Activated CD4-positive, alpha-beta T cell treated with anti-CD3 and anti-CD28 coated beads, Interleukin-2, amount 50 U/mL, for 48 hours (primary cell): ENCODE measurements around the gene ATP6V1A.
A peak's percentile ranks its signal among the peaks of the same experiment; 100 is the strongest.

ENCODE experiments used
- DNase-seq, 2 experiments: peaks; one replicate each; pipeline ENCODE4 v3.0.0-alpha.2; 2020

Gene ATP6V1A

DNA sequence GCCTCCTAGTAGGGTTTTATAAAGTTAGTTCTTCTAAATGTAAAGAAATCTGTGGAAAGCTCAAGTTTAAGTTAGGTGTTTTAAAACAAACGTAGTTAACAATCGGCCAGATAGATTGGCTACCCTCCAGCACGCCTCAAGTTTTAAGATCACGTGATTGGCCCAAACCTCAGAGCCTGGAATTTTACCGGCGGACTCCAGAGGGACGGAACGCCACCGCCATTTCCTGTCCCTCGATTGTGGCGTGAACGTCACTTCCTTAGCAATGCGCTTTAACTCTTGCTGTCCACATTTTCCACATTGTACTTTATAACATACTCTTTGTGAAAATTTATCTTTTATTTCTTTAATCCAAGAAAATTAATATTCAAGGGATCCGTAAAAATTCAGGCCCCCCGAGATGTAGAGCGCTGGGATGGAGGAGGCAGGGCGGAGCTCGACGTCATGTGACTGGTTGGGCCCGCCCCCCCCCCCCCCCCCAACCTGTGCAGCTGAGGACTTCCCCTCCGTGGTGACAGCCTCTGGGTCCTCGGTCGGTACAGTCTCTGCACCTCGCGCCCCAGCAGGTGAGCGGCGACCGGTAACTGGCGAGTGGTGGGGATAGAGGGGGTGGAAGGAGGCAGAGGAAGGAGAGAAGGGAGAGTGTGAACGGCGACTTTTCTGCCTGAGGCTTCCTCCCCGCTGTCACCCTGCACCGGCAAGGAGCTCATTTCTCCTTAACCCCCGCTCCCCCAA, at the start of gene ATP6V1A:
Gene ATP6V1A, plus strand, starts transcription at position 488 of the 735 bp plus-strand sequence. CDS start 31,719 bp downstream, outside the sequence.
- peak; percentile 83 to 88 for DNase-seq

DNA sequence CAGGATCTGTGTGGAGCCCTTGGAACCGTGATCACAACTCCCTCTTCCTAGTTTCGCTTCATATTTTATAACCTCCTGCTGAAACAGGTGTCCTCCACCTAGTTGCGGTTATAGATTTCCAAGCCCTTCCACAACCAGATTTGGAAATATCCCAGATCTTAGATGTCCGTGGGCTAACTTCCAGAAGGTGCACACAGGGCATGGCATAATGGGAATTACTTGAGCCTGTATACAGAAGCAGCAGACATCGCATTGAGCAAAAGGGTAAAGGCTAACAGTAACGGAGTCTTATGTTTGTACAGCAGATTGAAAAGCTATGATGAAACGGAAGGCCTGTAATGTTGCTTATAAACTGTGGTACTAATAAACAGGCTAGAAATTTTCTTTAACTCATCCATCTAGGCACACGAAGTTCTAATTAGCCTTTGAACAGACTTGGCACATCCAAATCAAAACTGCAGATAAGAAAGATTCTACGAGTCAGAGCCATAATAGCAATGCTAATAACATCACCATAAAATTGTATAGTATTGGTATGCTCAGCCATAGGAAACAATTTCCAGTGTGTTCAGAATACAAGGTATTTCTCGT, 49.2 kb upstream of the ATP6V1A start:
- no peak for DNase-seq

DNA sequence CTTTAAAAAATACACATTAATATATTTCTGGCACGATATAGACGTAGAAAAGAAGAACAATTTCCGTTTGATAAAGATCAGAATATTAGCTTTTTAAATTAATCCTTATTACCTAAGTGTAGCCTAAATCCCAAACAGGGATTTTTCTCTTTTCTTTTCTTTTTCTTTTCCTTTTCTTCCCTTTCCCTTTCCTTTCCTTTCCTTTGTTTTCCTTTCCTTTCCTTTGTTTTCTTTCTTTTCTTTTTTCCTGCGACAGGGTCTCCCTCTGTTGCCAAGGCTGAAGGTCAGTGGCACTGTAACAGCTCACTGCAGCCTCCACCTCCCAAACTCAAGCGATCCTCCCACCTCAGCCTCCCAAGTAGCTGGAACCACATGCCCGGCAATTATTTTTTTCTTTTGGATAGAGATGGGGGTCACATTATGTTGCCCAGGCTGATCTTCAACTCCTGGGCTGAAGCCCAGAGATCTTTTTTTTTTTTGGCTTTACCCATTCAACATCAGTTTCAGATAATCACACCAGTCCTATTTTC, 48.6 kb upstream of the ATP6V1A start:
- no peak for DNase-seq

DNA sequence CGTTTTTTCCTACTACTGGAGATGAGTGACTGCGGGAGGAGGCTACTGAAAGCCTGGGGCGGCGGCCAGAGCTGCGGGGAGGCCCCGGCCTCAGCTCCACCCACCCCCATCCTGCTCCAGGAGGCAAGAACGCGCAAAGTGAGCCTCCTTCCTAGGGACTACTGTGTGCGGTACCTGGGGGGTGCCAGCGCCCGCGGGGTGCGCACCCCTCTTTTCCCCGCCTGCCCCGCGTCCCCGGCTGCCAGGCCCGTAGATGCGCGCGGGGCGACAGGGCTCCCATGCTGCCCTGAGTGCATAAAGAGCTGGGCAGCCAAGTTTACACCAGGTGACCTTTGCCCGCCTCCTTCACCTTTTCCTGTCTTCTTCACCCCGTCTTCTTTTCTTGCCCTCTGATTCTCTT, 47.9 kb upstream of the ATP6V1A start:
- peak; percentile 24 to 26 for DNase-seq

DNA sequence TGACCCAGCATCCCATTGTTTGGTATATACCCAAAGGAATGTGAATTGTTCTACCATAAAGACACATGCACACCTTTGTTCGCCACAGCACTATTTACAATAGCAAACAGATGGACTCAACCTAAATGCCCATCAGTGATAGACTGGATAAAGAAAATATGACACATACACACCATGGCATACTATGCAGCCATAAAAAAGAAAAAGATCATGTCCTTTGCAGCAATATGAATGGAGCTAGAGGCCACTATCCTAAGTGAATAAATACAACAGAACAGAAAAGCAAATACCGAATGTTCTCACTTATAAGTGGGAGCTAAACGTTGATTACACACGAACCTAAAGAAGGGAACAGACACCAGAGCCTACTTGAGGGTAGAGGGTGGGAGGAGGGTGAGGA, 39.0 kb upstream of the ATP6V1A start:
- no peak for DNase-seq

DNA sequence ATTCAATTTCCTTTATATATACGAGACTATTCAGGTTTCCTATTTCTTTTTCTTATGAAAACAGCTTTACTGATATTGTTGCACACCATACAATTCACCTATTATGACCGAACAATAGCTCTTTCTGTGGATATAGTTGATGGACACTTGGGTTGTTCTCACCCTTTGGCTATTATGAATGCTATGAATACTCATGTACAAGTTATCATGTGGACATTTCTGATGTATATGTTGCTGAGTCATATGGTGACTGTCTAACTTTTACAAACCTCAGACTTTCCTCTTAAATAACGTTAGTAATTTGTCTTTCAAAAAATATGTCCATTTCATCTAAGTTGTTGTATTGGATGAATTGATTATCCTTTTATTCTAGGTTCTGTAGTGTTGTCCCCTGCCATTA, 34.7 kb upstream of the ATP6V1A start:
- no peak for DNase-seq

DNA sequence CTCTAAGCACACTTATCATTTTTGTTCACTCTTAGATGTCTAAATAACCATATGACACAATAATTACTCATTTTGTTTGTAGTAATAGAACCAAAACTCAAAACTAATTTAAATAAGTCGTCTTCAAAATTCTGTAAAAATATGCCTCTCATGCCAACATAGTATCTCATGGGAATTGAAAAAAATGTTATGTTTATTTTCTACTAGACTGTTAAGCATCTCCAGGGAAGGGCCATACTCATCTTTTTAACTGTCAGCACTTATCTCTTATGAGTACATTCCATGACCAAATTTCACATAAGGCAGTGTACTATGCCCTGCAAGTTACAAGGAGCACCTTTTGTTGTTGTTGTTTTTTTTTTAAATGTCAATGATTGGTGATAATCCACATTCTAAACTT, 32.1 kb upstream of the ATP6V1A start:
- no peak for DNase-seq

DNA sequence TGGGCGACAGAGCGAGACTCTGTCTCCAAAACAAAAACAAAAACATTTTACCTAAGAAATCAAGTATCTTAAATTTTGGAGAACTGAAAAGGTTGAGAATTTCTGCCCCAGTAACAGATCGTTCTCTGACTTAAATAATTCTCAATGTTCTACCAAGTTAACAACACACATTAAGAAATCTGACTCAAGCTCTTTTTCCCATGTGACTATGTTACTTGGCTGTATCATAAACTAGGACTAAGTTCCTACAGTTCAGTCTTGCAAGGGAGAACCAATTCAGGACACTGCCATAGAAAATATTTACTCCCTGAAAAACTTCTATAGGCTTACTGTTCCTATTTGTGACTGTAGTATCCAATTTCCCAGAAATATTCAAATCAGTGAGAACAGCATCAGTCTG, 29.5 kb upstream of the ATP6V1A start:
- no peak for DNase-seq

DNA sequence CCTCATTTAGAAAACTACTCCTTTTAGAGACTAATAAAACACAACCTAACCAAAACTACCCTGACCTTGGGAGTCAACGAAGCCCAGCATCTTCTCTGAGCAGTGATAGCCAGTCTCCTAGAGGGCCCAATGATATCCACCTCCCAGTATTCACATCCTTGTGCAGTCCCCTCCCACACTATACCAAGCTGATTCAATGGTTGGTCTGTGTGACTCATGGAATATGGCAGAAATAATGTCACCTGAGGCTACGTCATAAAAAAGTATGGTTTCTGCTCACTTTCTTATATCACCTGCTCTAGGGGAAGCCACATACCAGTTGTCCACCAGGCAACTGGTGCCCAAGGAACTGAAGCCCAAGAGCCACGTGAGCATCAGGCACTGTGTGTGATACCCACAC, 29.0 kb upstream of the ATP6V1A start:
- DNase-seq, result no peak

DNA sequence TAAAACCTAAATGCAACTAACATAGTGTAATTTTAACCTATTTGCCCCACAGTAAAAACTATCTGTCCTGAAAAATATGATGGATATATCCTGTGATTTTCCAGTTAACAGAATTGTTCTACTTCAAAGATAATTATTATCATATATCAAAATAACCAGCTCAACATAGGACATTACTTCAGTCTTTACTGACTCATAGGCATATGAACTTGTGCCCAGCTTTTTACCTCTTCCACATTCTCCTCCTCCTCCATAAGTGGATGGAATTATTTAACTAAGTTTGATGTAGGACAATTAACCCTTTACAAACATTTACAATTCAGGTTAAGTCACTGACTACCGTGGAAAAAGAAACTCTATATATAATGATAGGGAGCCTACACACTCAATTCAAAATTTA, 27.5 kb upstream of the ATP6V1A start:
- DNase-seq, result no peak

DNA sequence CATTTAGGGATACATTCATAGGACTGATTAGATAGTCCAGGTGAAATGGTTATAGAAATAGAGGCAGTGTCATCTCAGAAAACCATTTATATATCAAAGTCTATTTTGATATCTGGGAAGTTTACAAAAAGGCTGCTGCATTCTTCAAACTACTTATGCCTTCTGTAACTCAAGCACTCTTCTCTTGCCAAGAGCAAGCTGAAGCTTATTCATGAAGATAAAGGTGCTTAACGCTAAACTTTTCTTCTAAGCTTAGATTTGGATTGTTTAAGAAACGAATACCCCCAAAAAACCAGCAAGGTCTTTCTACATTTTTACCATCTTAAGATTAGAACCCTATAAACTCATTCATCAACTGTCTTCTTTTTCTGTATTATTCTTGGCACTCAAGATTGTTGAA, 27.1 kb upstream of the ATP6V1A start:
- no peak for DNase-seq

DNA sequence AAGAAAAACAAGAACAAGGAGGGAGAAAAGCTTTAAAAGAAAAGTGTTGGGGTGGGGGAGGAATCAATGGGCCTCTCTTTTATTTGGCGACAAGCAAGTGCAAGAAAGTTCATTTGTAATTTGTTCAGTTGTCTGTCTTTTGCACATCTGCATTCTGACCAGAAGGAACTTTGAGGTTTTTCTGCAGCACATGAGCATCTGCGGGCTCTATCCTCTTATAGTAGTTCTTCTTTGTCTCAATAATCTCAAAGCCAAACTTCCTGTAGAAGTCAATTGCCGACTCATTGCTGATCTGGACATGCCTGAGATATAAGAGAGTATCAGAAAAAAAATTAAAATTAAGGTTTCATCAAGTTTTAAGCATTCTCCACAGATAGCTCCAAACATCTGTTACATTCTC, 25.2 kb upstream of the ATP6V1A start:
- no peak for DNase-seq

DNA sequence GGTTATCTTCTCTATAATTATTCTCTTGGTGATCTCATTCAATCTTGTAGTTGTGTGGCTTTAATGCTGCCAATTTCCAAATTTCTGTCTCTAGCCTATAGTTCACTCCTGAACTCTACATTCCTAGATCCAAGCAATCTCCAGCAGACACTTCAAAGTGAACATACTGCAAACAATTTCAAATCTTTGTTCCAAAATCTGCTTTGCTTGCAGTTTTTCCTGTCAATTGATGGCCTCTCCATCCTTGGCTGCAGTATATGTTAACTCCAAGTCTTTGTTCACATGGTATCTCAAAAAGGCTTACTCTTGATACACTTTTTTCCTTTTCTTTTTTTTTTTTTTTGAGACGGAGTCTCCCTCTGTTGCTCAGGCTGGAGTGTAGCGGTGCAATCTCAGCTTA, 18.2 kb upstream of the ATP6V1A start:
- no peak for DNase-seq

DNA sequence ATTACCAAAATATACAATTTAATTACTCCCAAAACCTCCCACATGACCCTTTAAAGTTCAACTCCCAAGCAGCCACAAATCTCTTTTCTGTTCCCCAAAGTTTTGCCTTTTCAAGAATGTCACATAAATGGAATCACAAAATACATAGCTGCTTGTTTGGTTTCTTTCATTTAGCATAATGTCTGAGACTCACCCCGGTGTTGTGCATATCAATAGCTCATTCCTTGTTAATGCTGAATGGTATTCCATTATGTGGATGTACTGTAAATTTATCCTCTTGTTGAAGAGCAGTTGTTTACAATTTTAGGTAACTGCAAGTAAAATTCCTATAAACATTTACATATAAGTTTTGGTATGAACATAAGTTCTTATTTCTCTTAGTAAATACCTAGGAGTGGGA, 16.3 kb upstream of the ATP6V1A start:
- no peak for DNase-seq

DNA sequence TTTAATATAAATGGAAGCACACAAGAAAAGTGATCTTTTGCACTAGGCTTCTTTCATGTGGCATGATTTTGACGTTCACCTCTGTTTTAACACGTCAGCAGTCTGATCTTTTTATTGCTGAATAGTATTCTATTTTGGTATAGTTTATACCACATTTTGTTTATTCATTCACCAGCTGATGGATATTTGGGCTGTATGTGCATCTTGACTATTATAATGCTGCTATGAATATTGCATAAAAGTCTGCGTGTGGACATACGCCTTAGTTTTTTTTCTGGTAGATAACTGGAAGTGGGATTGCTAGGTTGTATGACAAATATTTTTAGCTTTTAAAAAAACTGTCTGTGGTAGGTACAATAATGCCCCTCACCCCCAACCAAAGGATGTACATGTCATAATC, 15.1 kb upstream of the ATP6V1A start:
- DNase-seq, result no peak

DNA sequence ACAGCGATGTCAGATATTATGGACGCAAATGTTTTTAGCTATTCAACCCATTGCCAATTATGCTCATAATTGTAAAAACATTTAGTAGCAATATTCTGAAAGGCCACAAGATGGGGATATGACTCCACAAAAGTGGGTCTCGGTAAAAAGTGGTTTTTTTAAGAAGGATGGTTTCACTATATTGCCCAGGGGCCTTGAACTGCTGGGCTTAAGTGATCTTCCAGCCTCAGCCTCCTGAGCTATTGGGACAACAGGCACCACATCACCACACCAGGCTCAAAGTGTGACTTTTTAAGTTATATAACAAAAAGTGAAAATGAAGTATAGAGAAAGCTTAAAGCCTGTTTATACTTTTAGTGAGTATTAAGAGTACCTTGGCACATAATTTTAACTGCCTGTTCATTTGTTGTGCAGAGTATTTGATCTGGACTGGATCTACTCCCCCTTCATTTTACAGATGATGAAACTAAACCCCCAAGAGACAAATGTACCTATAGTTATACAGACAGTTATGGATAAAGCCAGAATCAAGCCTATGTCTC, 10.2 kb upstream of the ATP6V1A start:
- no peak for DNase-seq

DNA sequence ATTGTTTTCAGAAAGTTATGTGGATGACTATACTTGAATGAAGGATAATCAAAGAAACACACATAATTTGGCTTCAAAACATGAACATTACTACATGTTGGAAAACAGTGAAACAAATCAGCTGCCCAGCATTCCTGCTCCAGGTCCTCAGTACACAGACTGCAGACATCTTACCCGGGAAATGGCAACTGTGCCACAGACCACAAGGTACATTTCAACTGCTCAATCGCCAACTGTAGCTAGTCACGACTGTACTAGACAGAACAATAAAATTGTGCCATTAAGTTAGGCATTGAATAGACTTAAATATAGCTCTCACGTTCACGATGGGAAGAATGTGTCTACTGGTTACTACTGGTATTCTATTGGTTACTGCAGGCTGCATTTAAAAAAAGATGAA, 5.7 kb upstream of the ATP6V1A start:
- no peak for DNase-seq

DNA sequence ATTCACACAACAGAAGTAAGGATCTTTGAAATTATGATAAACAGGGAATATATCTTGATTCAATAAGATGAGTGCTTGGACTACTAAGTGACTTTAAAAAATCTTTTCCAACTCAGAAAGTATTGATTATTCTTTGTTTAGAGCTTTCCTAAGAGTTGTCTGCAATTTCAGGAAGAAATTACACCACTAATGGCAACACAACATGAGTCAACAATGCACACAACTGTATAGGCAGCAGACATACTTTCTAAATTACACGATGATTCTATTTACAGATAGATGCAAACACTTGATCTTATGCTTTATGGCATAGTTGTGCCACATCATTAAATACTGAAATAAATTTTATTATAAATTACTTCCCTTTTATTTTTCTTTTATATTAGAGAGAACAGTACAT, 5.2 kb upstream of the ATP6V1A start:
- no peak for DNase-seq

DNA sequence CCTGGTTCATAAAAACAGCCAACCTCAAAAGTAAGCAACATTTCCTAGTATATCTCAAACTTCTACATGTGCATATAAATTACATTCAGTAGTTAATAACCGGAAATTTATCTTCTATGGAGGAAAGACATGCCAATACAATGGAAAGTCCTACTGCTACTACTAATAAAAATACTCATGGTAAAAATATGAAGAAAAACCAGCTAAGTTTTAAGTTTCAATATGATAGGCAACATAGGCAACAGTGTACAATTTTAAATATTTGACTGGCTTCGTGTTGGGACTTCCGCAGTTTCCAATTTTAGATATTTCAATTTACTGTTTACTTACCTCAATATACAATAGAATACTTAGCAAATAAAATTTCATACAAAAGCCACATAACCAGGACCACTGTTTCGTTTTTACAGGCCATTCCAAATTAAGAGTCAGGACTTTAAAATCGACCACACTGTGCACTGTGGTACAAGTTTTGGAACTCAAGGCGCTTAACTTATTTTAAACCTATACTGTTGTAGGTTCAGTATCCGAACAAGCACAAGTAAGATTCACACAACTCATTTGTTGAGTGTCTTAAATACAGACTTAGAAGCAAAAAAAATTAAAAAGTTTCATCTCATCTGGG, 3.7 kb upstream of the ATP6V1A start:
- no peak for DNase-seq

DNA sequence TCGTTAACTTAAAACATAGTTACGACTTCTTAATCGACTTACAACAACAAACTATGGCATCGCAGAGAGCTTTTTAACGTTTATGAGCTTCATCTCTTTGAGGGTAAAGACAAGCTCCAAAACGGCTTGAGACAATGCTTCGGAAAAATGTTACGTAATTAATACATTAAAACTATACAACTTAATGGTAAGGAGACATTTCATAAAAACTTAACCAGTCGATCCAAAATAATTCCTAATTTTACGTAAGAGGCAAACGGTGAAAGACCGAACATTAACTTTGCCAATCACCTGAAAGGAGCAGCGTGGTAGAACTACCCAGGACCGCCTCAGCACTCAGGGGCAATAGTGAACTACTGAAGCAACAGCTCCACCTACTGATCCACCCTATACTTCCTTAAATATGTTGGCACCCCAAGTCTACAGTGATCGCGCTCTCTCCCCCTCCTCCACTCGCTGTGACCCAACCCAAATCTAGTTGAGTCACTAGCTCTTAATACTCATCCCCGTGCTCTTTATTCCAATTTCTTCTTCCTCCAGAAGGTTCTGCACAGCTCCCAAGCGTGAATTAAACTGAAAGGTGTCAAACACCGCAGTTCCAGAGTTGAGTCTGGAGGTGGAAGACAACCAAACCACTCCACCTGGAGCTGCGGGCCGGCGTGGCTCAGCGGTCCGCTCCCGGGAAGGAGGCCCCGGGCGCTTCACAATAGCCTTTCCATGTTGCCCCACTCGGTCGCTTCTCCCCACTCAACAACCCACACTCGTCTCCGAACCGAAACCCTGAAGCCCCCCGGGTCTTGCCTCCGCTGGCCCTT, 1.7 kb upstream of the ATP6V1A start:
- peak; percentile 75 to 78 for DNase-seq

DNA sequence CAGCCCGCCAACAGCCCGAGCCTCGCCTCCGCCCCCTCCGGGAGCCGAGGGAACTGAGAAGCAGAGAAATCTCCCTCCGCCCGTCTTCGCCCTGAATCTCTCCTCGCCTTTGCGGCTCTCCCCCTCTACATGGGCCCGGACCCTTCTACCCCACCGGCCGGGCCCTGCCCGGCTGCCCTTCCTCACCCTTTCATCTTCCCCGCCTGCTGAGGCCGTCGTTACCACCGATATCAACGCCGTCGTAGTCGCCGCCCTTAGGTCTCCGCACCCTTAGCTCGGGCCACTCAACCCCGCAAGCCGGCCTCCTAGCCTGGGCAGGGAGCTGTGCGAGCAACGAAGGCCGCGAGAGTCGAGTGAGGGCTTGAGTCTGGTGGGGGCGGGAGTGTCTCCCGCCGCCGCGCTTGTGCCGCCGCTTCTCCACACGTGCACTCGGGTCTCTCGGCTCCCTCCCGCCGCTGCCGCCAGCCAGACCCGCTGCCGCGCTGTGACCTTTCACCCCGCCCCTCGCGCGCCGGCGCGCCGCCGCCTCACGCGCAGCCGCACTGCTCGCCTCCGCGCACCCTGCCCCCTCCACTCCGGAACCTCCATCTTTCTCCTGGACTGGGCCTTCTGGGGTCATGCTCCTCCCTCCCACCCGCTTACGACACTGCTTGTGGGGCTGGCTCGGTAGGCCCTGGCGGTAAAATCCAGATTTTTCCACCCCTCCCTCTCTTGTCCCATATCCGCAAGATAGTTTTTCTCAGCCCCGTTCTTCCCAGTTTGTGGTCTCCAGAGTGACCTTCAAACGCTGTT, 883 bp upstream of the ATP6V1A start, which contains the start of gene NAA50:
Gene NAA50, minus strand, starts transcription at position 494 of the 792 bp plus-strand sequence. Its CDS starts 300 bp downstream, at position 194.
- peak; percentile 94 to 96 for DNase-seq
